Tongue (tissue), 2 donors: Measurements from ENCODE around the gene LSAMP. TPM values are rescaled to one million over a fixed set of nuclear protein-coding genes. Genes with fewer than 3 reads are reported as not detected.

Experiments
- DNase-seq: peaks from one replicate; pipeline ENCODE4 v3.0.0-alpha.2; 2015
- total RNA-seq: library from RNA; depleted of rRNA; stranded (reverse); fragments of >200 nt; gene quantifications from one replicate; pipeline ENCODE4 v1.2.3, GENCODE V29; 2014

LSAMP gene
- total RNA-seq, 1 donor from 2014 or later = 7.7 TPM

DNA sequence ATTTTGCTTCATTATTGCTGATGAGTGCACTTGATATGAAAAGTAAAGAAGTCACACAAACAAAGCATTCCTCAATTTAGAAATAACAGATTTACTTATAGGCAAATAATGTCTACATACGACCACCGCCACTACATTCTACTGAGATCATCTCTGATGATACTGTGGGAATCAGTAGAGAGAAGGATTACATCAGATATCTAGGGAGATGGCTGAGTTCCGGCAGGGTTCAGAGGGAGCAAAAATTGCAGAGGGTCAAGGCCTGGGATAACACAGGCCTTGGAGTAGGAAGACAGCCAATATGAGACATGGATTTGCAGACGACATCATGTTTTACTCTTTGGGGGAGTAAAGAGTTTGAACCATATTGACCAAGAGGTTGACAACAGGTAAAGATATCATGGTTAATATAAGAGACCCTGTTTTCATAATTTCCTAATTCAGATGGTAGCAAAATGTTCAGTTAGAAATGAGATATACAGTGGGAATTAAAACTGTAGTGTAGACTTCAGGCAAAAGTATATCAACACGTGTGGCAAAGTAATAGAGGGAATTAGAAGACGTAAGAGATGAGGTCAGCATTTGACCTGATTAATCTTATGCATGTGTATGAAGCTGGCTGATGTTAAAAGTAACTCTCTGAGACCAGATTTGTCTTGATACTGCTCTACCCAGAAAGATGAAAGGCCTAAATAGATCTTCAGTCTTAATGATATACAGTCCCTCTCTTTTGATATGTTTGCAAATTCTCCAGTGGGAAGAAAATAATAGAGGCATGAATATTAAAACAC is 15.6 kb downstream of the LSAMP start:
- no peak for DNase-seq

DNA sequence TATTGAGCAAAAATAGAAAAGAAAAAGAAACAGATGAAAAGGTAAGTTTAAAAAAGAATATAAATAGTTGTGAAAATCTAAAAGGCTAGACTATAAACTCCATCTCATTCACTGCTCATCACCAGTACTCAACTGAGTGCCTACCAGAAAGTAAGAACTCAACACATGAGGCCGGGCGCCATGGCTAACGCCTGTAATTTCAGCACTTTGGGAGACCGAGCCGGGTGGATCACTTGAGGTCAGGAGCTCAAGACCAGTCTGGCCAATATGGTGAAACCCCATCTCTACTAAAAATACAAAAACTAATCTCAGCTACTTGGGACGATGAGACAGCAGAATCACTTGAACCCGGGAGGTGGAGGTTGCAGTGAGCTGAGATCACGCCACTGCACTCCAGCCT is 19.3 kb downstream of the LSAMP start:
- DNase-seq = no peak

DNA sequence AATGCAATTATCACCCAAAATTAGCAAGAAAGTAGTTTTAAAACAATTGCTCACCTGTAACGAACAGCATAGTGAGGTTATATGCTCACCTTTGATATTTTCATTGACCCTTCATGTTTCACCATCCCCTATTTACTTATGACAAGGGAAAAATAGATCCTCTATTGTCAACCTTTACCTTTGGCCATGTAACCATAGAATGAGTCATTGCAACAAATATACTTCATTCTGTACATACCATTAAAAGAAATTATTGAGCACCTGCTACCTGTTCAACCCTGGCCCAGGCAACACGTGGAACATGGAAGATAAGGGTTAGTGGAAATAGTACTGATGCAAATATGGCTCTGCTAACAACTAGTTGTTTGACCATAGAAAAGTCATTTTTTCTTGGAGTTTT is 20.2 kb downstream of the LSAMP start:
- no peak for DNase-seq

DNA sequence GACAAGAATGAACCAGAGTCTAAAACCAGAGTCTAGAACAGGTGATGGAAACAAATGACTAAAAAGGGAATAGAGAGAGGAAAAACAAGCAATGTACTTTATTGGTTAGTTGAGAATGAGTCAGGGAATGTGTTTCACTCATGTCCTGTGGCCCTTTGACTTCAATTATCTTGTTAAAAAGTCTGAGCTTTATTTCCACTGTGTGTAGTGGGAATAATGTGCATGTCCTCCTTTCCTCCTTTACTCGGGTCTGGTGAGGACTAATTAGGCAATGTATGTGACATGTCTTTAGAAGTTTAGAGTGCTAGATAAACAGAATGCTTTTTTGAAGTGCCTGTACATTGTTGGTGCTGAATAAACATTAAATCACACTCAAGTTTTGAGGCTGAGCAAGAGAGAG is 21.3 kb downstream of the LSAMP start:
- no peak for DNase-seq

DNA sequence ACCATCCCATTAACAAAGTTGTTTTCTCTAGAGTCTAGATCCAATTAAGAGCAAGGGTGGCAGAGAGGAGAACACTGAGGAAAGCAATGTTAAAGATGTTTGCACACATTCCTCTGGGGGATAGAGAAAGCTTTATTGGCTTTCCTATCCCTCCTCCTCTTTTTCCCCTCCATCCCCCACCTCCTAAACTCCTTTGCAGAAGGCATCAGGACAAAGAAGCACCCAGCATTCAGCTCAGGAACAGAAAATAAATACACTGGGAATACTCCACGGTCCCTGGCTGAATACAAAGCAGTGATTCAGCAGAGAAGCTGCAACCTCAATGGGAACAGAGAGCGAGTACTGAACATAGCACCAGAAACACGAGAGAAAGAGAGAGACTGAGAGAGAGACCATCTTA is 21.9 kb downstream of the LSAMP start:
- DNase-seq = peak; percentile 17

DNA sequence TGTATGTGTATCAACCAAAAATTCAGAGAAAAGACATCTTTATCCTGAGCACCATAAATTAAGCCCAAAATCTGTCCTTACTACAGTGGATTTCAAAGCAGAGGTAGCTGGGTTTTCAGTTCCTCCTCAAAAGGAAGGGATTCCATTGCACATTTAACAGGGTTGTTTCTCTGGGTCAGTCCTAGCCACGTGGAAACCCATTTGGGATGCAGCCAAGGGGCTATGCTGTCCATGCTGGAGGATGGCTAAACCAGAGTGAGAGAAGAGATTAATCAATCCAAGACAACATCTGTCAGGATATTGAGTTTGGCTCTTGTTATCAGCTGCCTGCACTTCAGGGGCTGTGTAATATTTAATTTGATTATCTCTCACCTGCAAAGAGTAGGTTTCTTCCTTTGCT is 28.1 kb downstream of the LSAMP start:
- DNase-seq = no peak

DNA sequence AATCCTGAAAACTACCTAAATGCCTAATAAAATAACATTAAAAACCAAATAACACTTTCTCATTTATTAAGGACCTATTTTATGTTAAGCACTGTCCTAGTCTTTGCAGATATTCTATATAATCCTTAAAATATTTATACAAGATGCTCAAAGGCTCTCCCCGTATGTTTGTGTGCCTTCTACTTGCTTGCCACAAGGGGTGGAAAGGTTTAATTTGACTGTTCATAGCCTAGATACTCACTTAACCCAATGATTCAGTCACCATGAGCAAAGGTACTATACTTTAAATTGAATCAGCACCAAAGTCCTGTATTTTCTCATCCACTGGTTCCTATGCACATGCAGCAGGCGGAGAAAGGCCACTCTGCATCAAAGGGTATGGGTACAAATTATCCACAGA is 32.0 kb downstream of the LSAMP start:
- DNase-seq = no peak

DNA sequence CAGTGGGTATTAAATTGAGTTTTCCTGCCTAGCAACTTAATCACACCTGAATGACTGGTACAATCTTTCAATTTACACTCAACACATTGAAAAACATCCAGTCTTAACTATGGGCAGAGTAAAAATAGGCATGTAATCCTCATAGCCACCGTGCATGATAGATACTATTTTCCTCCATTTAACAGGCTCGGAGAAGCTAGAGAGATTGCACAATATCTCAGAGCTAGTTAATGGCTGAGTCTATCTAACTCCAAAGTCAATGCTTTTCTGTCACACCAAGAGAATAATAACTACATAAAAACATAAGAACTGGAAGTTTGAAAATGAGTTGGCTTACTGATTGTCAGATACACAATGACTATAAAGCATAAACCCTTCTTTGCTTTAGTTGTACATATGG is 36.8 kb downstream of the LSAMP start:
- DNase-seq = no peak

DNA sequence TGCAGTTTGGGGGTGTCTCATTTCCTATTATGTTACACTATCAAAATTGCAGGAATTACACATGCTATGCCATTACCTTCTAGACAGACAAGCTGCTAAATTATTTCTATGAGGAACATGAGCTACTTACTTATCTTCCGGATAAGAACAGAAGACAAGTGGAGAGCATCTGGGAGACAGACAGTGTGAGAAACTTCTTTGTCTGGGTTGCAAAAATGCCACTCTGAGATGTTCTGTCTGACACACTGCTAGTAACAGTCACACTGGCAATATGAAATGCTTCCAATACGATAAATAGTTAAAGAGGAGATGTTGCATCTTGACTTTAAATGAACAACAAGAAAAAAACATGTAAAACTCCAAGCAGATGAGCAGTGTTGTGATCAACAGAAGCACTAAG is 40.1 kb downstream of the LSAMP start:
- DNase-seq = no peak

DNA sequence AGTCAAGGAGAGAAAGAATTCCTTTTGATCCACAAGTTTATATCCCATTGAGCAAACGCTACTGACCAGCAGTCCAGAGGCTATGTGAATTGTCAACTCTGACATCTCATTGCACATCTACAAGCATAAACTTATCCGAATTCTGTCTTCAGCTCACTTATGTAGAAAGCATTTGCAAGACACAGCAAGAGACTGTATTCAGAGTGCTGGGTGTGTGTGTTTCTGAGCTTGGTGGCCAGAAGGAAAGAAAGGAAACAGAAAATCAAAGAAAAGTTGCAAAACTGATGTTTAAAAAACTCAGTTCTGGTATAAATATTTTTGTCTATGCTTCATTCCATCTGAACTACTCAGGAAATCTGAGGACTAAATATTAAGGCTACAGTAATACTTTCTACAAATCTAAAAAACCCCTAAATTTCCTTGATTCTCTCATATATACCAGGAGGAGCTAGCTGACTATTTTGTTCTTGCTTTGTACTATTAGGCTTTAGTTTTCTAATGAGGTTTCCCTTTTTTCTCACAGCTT is 45.5 kb downstream of the LSAMP start:
- no peak for DNase-seq

DNA sequence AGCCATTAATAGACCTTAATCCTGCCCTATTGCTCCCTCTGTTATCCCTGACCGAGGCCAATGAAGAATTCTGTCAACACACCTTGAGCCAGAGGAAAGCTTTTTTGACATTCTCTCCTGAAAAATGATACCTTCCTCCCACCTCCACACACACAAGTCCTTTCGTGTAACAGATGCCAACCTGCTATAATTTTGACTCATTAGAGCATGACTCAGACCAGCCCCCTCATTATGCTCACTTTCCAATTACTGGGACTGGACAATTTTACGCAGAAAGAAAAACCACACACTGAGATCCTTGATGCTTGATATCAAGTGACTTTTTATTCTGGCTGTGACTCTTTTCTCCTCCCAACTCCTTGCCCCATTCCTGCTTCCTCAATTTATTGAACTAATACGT is 50.9 kb downstream of the LSAMP start:
- no peak for DNase-seq

DNA sequence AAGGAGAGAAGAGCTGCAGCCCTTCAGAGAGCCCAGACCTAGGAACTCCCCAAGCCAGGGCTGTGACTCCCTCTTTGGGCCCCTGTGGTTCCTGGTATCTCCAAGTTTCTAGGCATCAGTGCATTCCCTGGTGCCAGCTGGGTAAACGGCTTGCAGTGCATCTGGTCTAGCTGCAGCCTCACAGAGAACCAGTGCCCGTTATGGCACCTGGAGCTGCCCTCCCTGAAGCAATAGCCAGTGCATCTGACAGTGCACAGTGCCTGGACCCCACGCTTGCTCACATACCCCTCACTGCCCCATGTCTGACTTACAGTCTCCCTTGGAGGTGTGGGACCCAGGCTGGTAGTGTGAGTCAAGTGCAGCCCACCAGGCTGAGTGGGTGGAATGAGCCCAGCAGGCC is 52.1 kb downstream of the LSAMP start:
- no peak for DNase-seq

DNA sequence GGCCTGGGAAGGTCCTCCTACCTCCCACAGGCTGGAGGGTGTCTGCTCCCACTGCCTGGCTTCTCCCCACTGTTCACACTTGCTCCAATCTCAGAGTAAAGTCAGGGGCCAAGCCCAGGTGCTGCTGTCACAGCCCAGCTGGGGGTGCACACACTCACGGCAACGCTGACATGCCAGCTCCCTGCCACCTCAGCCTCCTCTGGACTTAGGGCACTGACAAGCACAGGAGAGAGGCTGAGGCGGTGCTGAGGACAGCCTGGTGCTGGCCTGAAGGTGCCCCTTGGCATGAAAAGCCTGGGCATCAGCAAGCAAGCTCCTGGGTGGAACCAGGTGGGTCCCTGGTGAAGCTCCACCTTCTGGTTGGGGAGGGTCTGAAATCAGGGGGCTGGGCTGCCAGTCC is 53.0 kb downstream of the LSAMP start:
- DNase-seq = no peak

DNA sequence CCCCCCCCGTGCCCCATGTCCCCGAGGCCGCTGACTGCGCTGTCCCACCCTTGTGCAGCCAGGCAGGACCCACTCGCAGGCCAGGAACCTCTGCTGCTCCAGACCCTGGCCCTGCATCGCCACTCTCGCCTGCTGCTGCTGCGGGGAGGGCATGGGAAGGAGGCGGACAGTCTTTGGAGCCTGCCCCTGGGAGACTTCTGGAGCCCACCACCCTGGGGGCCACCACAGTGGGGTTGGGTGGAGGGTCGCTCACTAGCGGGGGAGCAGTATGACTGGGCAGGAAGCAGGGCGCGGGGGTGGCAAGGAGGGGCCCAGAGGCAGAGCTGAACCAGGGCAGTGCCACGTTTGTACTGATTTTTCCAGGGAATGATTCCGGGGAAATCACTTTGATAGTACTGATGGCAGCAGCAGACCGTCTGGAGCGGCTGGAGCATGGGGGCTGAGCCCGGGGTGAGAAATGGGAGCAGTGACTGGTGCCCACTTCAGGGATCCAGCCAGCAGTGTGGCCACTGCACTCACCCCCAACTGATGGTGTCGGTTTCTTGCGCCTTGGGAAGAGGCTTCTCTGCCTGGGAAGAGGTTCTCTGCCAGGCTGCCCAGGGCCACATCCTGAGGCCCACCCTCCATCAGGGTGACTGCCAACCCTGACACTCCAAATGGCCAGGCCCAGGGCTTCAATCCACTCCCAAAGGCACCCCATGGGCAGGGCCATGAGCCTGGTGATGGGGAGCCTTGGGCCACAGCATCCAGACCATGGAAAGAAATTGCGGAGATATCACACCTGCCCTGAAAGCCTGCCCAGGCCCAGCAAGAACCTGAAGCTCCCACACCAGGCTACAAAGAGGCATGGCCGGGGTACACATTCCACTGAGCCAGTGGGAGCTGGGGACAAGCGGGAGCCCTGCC is 53.7 kb downstream of the LSAMP start:
- DNase-seq = no peak

DNA sequence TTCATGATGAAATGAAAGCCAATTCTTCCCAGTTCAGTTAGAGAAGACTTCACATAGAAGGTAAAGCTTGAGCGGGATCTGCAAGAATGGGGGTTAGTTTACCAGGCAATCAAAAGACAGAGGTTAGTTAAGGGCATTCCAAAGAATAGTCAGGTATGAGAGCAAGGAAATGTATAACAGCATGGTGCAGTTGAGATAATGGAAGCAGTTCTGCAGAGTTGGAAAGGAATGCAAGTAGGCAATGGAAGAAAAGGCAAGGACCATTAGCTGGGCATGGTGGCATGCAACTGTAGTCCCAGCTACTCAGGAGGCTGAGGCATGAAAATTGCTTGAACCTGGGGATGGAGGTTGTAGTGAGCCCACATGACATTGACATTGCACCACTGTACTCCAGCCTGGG is 55.0 kb downstream of the LSAMP start:
- no peak for DNase-seq

DNA sequence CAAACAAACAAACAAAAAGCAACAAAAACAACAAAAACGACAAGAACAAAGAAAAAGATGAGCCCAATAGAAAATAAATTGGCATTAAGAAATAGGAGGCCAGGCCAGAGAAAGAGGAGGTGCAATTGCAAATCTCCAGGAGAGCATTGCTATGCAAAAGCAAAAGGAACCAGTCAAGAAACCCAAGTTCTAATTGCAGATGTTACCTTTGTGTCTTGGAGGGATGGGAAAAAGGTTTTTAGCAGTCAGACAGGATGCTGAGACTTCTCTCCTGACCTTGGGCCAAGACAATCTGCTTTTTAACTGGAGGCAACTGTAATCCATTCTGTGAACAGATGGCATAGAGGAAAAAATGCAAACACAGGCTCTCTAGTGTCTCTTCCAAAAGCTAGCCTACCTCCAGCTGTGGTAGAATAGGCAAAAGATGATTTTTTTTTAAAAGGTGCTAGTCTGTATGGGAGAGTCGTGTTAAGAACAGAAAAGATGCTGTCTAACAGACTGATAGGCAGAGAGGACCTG is 56.4 kb downstream of the LSAMP start:
- no peak for DNase-seq

DNA sequence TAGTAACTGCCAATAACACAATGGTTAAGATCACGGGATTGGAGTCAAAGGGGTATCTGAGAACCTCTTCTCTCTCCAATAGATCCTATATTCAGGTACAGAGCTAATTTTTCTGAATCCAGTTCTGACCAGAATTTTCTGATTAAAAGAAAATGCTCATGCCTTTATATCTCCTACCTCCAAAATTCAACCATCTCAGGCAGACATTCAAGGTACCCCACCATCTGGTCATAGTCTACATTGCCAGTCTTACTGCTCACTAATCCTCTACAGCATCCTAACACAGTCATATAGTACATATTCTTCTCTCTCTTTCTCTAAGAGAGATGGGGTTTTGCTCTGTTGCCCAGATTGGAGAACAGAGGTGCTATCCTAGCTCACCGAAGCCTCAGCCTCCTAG is 59.1 kb downstream of the LSAMP start:
- no peak for DNase-seq

DNA sequence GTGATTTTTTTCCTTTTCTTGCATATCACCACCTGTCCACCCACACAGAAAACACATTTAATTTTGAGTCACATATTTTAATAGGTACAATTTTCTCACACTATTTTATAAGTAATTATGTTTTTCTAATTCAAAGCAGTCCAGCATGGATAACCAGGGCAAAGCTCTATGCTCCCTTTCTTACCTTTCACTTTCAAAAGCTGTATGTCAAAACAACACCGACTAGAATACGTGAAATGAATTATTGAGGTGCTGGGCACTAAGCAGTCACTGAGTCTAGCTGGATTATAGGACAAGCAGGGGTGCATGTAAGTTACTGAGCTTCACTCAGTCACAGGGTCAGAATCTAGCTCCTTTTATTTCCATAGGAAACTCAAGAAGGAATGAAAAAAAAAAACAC is 60.6 kb downstream of the LSAMP start:
- DNase-seq = no peak

DNA sequence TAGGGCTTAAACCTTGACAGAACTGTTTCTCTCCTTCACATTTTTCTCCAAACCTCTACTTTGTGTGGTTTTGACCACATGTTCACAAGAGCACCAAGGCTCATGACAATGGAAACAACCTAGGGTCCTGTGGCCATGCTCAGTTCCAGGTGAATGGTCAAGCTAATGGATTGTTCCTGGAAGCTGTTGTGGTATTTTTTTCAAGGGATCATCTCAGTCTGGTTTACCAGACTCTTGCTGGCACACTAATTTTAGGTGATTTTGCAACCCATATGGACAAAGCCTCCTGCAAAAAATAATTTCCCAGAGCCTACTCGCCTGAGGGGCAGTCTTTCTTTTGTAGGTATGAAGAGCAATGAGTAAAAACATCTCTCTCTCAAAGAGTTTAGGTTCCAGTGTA is 67.2 kb downstream of the LSAMP start:
- DNase-seq = no peak

DNA sequence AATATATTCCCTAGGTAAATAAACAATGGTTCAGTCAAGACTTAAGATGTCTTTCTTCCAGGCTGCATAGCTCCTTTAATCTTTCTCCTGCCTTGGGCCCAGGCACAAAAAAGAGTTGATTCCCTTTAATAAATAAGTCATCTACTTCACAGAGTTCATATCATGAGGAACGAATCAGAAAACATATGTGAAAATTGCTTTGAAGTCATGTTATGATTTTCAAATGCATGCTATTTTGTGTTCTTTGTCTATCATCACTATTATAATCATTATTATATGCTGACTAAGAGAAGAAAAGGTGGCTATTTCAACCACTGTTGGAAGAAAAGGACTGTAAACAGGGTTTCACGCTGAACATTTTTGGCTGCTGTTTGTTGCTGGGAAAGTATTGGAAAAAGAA is 70.4 kb downstream of the LSAMP start:
- DNase-seq = no peak

DNA sequence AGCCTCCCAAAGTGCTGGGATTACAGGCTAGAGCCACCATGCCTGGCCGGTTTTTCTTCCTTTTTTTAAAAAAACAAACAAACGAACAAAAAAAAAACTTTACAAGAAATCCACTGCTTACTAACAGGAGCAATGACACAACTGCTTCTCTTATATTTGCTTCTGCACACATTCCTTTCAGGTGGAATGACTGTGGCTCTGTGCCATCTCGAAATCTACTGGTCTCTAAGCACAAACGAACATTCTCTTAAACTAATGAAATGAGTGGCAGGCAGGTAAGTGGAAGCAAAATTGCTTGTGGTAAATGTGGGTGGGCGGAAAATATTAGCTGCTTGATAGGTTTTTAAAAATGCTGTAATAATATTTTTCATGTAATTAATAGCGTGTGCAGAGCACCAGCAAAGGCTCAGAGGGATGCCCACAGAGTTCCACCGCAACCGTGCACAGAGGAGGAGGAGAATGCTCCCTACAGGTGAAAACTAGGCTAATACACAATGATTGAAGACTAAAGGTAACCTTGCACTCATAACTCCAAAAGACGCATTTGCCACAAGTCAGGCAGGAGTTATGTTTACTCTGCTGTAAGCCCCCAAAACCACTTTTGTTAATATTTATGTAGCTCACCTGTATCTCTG is 77.4 kb downstream of the LSAMP start:
- DNase-seq = no peak

DNA sequence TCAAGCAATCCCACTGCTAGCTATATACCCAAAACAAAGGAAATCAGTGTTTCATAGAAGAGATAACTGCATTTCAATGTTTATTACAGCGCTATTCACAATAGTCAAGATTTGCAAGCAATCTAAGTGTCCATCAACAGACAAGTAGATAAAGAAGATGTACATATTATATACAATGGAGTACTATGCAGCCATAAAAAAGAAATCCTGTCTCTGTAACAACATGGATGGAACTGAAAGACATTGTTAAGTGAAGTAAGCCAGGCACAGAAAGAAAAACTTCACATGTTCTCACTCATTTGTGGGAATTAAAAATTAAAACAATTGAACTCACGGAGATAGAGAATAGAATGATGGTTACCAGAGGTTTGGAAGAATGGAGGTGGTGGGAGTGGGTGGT is 89.2 kb downstream of the LSAMP start:
- DNase-seq = no peak

DNA sequence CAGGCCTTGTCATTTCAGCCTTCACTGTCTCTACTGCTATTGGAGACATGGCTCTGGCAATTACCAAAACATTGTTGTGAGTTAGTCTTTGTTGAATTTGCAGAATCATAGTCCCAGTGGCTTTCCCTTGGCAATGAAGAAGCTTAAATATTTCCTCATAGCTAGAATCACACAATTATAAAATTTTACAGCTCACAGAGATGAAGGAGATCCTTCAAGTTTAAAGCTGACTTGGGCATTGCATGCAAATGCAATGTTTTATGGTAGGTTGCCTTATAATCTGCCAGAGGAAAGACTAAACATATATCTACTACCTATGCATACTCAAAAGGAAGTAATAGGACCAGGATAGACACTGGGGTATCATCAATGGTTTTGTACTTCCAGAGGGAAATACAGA is 90.9 kb downstream of the LSAMP start:
- no peak for DNase-seq
